Activated CD4-positive, alpha-beta T cell treated with anti-CD3 and anti-CD28 coated beads, Interleukin-2, amount 50 U/mL, for 16 hours (primary cell): ENCODE results near the gene UGT2A1.

Source experiments
- DNase-seq: peaks from one replicate; pipeline ENCODE4 v3.0.0-alpha.2; 2020

UGT2A1 gene

DNA sequence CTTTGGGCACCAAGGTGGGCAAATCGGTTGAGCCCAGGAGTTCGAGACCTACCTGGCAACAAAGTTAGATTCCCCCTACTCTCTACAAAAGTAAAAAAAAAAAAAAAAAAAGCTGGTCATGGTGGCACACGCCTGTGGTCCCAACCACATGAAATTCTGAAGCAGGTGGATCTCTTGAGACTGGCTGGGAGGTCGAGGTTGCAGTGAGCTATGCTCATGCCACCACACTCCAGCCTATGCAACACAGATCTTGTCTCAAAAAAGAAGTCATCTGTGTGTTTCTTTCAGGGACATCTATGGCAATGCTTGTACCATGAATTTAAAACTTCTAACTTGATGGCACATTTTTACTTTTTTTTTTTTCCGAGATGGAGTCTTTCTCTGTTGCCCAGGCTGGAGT lies 68.9 kb downstream of the UGT2A1 start:
- DNase-seq = no peak

DNA sequence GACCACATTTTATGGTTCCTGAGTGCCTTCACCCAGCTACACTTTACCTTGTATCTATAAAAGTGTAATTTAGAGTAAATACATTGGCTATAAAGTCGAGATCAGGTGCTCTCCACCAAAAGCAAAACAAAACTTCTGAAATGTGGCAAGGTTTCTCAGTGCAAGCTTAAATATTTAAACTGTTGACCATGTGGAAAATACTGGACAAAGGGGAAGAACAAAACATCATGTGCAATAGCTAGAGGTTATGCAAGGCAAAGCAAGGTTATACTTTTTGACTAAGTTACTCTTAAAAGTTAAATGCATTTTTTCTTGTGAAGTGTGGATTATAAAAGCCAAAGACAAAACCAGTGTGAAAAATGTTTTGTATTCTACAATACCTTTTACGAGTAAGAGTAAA lies 69.5 kb downstream of the UGT2A1 start:
- no peak for DNase-seq

DNA sequence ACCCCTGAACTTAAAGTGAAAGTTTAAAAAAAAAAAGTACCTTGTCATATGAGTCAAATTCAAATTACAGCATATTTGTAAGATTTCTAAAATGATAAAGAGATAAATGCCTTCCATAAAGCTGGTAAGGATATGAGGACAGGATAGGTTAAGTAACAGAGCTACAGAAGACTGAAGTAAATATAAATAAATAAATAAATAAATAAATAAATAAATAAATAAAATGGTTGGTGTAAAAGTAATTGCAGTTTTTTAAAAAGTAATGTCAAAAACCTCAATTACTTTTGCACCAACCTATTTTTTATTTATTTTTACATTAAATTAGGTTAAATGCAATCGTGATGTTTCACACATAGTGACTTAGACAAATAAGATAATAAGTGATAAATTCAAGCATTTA lies 75.8 kb downstream of the UGT2A1 start:
- DNase-seq = no peak

DNA sequence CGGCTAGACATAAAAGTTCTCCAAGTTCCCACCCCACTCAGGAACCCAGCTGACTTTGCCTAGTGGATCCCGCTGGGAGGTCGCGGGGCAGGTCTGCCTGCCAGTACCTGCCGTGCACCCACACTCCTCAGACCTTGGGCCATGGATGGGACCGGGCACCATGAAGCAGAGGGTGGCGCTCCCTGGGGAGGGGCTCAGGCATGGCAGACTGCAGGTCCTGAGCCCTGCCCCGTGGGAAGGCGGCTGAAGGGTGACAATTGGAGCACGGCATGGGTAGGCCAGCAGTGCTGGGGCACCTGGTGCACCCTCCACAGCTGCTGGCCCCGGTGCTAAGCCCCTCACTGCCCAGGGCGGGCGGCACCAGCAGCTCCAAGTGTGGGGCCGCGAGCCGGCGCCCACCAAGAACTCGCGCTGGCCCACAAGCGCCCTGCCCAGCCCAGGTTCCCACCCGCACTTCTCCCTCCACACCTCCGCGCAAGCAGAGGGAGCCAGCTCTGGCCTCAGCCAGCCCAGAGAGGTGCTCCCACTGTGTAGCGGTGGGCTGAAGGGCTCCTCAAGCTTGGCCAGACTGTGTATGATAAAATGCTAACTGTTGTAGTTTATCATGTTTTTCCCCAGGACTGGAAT lies 76.7 kb downstream of the UGT2A1 start:
- no peak for DNase-seq

- DNase-seq = no peak
Observed at GRCh38 chr4:69568787-69569186, 84.3 kb downstream of the UGT2A1 start.

GRCh38 chr4:69563424-69563823 lies 89.6 kb downstream of the UGT2A1 start:
- no peak for DNase-seq

GRCh38 chr4:69549651-69550050 lies 103.4 kb downstream of the UGT2A1 start:
- DNase-seq = no peak

GRCh38 chr4:69546134-69546765 lies 106.8 kb downstream of the UGT2A1 start:
- no peak for DNase-seq
